Fibroblast of lung (primary cell): ENCODE measurements around the gene WASF3.

Experiments used
- CTCF ChIP-seq, 2 donors: IDR thresholded peaks in 1 of 2; conservative IDR thresholded peaks in 1 of 2; 1 replicate in 1 of 2; 2 replicates in 1 of 2; pipeline ENCODE4 v1.5.1; 2011 to 2012; ENCODE audit warnings: low read length in 2 of 2, control low read depth in 1 of 2, inconsistent platforms in 1 of 2, low read depth in 1 of 2, mild to moderate bottlenecking in 1 of 2
- EZH2 ChIP-seq: IDR thresholded peaks from 2 replicates; pipeline ENCODE4 v1.5.1; 2012; ENCODE audit warnings: low read length, control low read depth, mild to moderate bottlenecking; ENCODE audit errors: missing control alignments

GRCh38 chr13:26710166-26710565, 152.7 kb downstream of the WASF3 start:
- TF ChIP-seq CTCF (conservative IDR thresholded peaks at IDR 0.05 in 1 of 2, IDR thresholded peaks at IDR 0.05 in 1 of 2; ENCODE audit: low read depth in 1 of 2, low read length in 2 of 2), result no peak
- TF ChIP-seq EZH2, result no peak
